HFFc6 (cell line): ENCODE data around the gene KCND3. TPM values are rescaled to one million over a fixed set of nuclear protein-coding genes. Genes with fewer than 3 reads are reported as not detected.

Source experiments
- DNase-seq: peaks from one replicate; pipeline ENCODE4 v3.0.0-alpha.2; 2018
- H3K27ac Mint-ChIP-seq: 2 replicates; pipeline ENCODE4 v1.8.0; 2020; ENCODE audit warnings: mild to moderate bottlenecking, mixed read lengths
- H3K27me3 Mint-ChIP-seq: 2 replicates; pipeline ENCODE4 v1.8.0; 2021; ENCODE audit warnings: mild to moderate bottlenecking, moderate library complexity, mixed read lengths; ENCODE audit not compliant: insufficient read depth
- H3K36me3 Mint-ChIP-seq: 2 replicates; pipeline ENCODE4 v1.8.0; 2021; ENCODE audit warnings: low read depth, mixed read lengths
- H3K4me1 Mint-ChIP-seq: 2 replicates; pipeline ENCODE4 v1.8.0; 2020; ENCODE audit warnings: low read depth, mixed read lengths
- H3K4me3 Mint-ChIP-seq: 2 replicates; pipeline ENCODE4 v1.8.0; 2020; ENCODE audit warnings: mild to moderate bottlenecking, moderate library complexity, mixed read lengths
- H3K9me3 Mint-ChIP-seq: 2 replicates; pipeline ENCODE4 v1.8.0; 2020; ENCODE audit warnings: mild to moderate bottlenecking, mixed read lengths
- total RNA-seq, 6 experiments: library from RNA; stranded (reverse); fragmentation: NEBNext Ultra II Directional; extraction: Animal tissue kit (Norgen Biotek cat#: 25700); gene quantifications; 2 replicates in 1 of 6; 3 replicates in 5 of 6; pipeline ENCODE4 v1.2.3, GENCODE V29; 2021
- TF ChIP-seq, protein P1 (sequence below): fragments of 200-600 bp; sonication (generic); IDR thresholded peaks from 2 replicates; pipeline ENCODE4 v1.5.0; 2021; ENCODE audit warnings: antibody characterized with exemption, mild to moderate bottlenecking

The KCND3 gene
- total RNA-seq, 6 experiments from 2014 or later, result 0.09 to 0.47 (median 0.12) TPM

DNA sequence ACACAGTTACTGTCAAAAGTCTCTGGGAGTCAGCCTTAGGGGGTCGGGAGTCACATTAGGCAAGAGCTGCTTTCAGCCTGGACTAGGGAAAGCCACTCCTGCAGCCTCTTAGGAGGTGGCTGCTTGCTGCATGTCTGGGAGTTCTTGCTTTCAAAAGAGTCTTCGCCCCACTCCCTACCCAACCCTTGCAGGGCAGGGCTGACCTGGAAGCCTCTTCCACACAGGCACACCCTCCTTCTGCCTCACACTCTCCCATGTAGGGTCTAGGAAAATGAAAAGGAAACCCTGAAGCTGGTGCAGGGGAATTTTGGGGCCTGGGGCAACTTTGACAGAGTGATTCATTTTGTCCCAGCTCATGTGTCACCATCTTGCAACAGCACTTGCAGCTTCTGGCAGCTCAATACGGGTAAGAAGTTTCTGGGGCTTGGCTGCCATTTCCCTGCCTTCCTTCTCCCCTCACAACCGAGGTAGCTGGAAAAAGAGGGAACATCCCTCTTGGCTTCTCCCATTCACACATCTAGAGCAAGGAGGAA is 37.3 kb downstream of the KCND3 start:
- TF ChIP-seq, protein P1, sequence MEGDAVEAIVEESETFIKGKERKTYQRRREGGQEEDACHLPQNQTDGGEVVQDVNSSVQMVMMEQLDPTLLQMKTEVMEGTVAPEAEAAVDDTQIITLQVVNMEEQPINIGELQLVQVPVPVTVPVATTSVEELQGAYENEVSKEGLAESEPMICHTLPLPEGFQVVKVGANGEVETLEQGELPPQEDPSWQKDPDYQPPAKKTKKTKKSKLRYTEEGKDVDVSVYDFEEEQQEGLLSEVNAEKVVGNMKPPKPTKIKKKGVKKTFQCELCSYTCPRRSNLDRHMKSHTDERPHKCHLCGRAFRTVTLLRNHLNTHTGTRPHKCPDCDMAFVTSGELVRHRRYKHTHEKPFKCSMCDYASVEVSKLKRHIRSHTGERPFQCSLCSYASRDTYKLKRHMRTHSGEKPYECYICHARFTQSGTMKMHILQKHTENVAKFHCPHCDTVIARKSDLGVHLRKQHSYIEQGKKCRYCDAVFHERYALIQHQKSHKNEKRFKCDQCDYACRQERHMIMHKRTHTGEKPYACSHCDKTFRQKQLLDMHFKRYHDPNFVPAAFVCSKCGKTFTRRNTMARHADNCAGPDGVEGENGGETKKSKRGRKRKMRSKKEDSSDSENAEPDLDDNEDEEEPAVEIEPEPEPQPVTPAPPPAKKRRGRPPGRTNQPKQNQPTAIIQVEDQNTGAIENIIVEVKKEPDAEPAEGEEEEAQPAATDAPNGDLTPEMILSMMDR, result no peak
- H3K9me3 Mint-ChIP-seq, result no peaks in the 10 kb centered on the region
- H3K4me3 Mint-ChIP-seq, result no peak overlapping the region
- DNase-seq, result no peak
- no peaks in the 10 kb centered on the region for H3K36me3 Mint-ChIP-seq
- H3K27me3 Mint-ChIP-seq, result peaks cover 13% of the 10 kb centered on the region
- no peak overlapping the region for H3K27ac Mint-ChIP-seq
- H3K4me1 Mint-ChIP-seq, result no peaks in the 10 kb centered on the region

DNA sequence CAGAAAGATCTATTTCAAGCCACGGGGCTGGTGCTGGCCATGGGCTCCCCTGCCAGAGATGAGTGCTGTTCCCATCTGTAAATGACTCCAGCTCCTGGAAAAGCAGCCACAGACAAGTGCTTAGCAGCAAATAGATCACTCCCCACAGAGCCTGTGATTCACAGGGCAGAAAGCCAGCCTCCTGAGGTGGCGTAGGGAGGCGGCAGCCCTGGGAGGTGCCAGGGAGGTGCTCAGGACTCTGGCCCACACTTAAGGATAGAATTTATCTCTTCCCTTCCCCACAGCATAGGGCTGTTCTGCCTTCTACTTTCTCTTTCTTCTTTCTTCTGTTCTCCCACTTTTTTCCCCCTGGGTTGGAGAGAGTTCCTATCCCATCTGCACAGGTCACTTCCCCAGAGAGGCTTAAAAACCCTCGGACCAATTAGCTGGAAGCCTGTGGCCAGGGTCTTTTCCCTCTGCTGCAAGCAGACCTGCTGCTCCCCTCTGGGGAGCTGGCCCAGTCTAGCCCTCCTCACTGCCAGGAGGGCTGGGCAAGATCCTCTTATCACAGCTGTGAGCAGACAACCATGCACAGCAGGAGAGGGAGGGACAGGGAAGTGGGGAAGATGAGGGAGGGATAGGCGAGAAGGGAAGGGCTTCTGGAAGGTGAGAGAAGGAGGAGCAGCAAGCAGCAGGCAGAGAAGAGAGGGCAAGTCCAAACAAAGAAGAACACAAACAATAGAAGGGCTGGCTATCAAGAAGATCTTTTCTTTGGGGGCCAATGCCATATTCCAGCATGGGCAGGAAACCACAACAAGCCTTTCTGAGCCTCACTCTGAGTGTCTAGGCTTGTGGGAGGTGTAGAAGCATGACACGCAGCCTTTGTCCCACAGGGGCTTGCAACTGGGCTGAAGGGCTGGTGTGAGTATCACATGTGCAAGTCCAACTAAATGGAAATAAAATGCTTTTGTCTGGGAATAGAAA is 41.0 kb downstream of the KCND3 start:
- no peak overlapping the region for H3K27ac Mint-ChIP-seq
- TF ChIP-seq, protein P1, result no peak
- no peaks in the 10 kb centered on the region for H3K36me3 Mint-ChIP-seq
- H3K9me3 Mint-ChIP-seq, result no peaks in the 10 kb centered on the region
- peak; percentile 12 for DNase-seq
- H3K4me3 Mint-ChIP-seq, result no peak overlapping the region
- H3K27me3 Mint-ChIP-seq, result peaks cover 20% of the 10 kb centered on the region
- H3K4me1 Mint-ChIP-seq, result no peaks in the 10 kb centered on the region

DNA sequence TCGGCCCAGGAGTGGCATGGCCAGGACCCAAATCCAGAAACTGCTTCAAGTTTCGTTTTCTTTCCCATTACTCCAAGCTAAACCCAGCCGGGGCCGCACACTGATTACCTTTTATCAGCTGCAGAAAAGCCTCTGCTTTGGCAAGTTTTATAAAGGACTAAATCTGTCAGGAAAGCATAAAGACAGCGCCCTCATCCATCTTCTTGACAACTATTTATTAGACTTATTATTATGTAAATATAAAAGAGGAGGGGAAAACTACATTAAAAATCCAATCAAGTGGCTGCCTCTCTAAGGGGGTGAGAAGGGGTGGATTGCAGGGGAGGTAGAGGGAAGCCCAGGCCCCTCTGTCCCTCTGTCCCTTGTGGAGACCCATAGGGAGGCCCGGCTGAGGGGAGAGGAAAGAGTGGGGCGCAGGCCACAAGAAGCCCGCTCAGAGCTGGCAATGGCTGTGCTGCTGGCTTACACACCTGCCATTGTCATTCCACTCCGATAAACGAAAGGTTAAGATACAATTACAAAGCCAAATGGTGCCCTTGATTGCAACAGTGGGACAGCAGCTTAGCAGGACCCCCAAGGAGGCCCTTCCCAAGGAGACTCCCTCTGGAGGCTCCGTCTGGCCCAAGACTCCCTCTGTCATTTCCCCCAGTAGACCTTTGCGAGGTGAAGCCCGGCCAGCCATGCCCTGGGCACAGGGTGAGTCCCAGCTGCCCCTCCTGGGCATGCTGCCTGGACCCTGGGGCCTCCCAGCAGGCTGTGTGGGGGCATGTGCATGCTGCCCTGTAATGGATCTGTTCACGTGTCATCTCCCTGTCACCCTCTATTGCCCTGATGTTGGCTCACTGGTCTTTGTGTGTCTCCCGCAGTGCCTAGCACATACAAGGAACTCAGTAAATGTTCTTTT is 45.4 kb downstream of the KCND3 start:
- no peaks in the 10 kb centered on the region for H3K4me1 Mint-ChIP-seq
- no peaks in the 10 kb centered on the region for H3K9me3 Mint-ChIP-seq
- no peaks in the 10 kb centered on the region for H3K36me3 Mint-ChIP-seq
- TF ChIP-seq, protein P1, result no peak
- no peak overlapping the region for H3K27ac Mint-ChIP-seq
- peaks cover 23% of the 10 kb centered on the region for H3K27me3 Mint-ChIP-seq
- no peak overlapping the region for H3K4me3 Mint-ChIP-seq
- no peak for DNase-seq

DNA sequence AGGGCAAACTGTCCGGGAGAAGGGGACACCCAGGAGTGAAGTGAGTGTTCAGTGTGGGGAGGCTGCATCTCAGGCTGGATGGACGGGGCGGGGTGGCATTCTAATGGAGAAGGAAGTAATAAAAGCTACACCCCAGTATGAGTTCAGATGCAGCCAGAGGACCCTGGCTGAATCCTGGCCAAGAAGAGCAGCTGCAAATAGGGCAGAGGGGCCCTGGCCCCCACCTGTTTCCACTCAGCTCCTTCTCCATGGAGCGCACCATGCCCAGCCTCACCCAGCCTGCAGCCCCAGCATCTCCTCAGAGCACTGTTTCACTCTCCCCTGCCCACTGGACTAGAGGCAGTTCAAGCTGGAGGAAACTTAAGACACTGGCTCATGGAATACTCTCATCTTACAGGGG is 46.4 kb downstream of the KCND3 start:
- H3K27me3 Mint-ChIP-seq, result peaks cover 25% of the 10 kb centered on the region
- no peak overlapping the region for H3K27ac Mint-ChIP-seq
- no peak overlapping the region for H3K4me3 Mint-ChIP-seq
- H3K4me1 Mint-ChIP-seq, result no peaks in the 10 kb centered on the region
- no peaks in the 10 kb centered on the region for H3K36me3 Mint-ChIP-seq
- TF ChIP-seq, protein P1, result no peak
- H3K9me3 Mint-ChIP-seq, result no peaks in the 10 kb centered on the region
- no peak for DNase-seq

DNA sequence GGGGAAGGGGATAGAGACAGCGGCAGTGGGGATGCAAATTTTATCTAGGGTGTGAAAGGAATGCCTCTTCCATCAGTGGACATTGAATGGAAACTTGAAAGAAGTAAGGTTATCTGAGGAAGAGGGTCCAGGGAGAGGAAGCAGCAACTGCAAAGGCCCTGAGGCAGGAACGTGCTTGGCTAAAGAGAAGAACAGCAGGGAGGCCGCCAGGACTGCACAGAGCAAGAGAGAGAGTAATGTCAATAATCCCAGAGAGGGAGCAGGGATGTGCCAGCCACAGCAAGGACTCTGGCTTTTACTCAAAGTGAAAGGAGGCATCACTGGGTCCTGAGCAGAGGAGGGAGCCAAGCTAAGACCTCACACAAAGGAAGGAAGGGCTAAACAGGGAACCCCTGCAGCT is 50.9 kb downstream of the KCND3 start:
- peaks cover 17% of the 10 kb centered on the region for H3K27me3 Mint-ChIP-seq
- DNase-seq, result no peak
- H3K4me1 Mint-ChIP-seq, result no peaks in the 10 kb centered on the region
- H3K36me3 Mint-ChIP-seq, result no peaks in the 10 kb centered on the region
- H3K27ac Mint-ChIP-seq, result no peak overlapping the region
- H3K4me3 Mint-ChIP-seq, result no peak overlapping the region
- no peaks in the 10 kb centered on the region for H3K9me3 Mint-ChIP-seq
- TF ChIP-seq, protein P1, result no peak
